Breast epithelium (tissue), 3 donors: ENCODE data around the gene ADD1.

ENCODE experiments used
- POLR2AphosphoS5 ChIP-seq, 3 donors: sonication (generic); formaldehyde crosslinking; IDR thresholded peaks; one replicate each; pipeline ENCODE4 v1.6.1; 2017; ENCODE audit warnings: antibody characterized with exemption in 3 of 3
- TF ChIP-seq, protein P1 (sequence below), 3 donors: fragments of 450-650 bp; IDR thresholded peaks; one replicate each; pipeline ENCODE4 v1.5.1; 2016 to 2017; ENCODE audit warnings: antibody characterized with exemption in 3 of 3, mild to moderate bottlenecking in 3 of 3, moderate library complexity in 3 of 3

DNA sequence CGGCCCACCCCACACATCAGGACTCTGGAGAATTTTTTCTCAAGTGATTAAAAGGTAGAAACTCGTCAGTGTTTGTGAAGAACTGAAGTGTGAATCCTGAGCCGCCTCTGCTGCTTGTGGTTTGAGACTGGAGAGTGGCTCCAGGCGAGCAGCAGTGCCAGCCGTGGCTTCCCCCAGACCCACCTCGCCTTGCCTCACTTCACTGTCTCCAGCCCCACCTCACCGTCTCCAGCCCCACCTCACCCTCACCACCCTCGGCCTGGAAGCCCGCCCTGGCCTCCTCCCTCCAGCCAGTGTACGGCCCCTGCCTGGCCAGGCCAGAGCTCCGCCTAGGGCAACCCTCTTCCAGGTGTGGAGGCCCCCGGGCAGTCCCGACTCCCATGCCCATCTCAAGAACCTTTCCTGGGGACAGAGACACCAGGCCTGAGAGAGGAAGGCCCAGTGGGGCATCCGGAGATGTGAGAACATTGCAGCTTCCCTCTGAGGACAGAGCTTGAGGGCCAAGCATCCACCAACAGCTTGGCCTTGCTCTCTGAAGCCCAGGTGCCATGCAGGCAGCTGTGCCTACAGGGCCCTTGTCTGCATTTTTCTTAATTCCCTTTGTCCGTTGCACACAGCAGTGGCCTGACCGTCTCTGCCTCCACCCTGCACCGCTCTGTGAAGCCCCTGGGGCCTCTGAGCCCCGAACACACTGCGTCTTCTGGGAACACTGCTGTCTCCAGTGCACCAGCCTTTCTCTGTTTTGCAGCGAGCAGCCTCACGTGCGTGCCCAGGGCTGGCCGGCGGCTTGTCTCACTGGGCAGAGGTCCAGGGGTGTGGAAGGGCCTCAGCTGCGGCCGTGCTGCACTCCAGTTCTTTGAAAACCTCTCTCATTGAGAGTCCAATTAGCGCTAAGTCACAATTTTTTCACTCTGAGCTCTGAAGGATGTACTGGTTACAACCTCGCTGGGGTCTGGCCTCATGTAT, 37.0 kb upstream of the ADD1 start:
- no peak for TF ChIP-seq POLR2AphosphoS5 (IDR thresholded peaks at IDR 0.05)
- TF ChIP-seq, protein P1, sequence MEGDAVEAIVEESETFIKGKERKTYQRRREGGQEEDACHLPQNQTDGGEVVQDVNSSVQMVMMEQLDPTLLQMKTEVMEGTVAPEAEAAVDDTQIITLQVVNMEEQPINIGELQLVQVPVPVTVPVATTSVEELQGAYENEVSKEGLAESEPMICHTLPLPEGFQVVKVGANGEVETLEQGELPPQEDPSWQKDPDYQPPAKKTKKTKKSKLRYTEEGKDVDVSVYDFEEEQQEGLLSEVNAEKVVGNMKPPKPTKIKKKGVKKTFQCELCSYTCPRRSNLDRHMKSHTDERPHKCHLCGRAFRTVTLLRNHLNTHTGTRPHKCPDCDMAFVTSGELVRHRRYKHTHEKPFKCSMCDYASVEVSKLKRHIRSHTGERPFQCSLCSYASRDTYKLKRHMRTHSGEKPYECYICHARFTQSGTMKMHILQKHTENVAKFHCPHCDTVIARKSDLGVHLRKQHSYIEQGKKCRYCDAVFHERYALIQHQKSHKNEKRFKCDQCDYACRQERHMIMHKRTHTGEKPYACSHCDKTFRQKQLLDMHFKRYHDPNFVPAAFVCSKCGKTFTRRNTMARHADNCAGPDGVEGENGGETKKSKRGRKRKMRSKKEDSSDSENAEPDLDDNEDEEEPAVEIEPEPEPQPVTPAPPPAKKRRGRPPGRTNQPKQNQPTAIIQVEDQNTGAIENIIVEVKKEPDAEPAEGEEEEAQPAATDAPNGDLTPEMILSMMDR (IDR thresholded peaks at IDR 0.05) = no peak
